Mucosa of descending colon (tissue), 3 donors: Measurements from ENCODE around the gene SNCB. TPM values are rescaled to one million over a fixed set of nuclear protein-coding genes. Genes with fewer than 3 reads are reported as not detected.

ENCODE experiments used
- ATAC-seq: fragments of 200-7000 bp; cut with Tn5 transposase; one replicate; pipeline ENCODE4 v1.9.1; 2020; ENCODE audit warnings: mild to moderate bottlenecking, moderate library complexity
- DNase-seq, 3 donors: peaks; one replicate each; pipeline ENCODE4 v3.0.0-alpha.2; 2020
- H3K36me3 ChIP-seq: fragments of 200-600 bp; one replicate; pipeline ENCODE4 v1.8.0; 2021; ENCODE audit warnings: low read depth, mild to moderate bottlenecking
- H3K4me1 ChIP-seq: fragments of 200-600 bp; one replicate; pipeline ENCODE4 v1.8.0; 2021; ENCODE audit warnings: low read depth, mild to moderate bottlenecking
- H3K4me3 ChIP-seq: fragments of 200-600 bp; one replicate; pipeline ENCODE4 v1.8.0; 2021; ENCODE audit warnings: mild to moderate bottlenecking
- H3K9me3 ChIP-seq: fragments of 200-600 bp; one replicate; pipeline ENCODE4 v1.8.0; 2021; ENCODE audit warnings: mild to moderate bottlenecking
- intact Hi-C, 2 donors: fragments of 100-400 bp; cut with DNase I in 1 of 2; cut with micrococcal nuclease in 1 of 2; formaldehyde crosslinking; loops; one replicate each; pipeline versions ENCODE4 v1.11.0 to v1.11.1; 2022; cut with DNase I, micrococcal nuclease
- total RNA-seq, 3 donors: library from RNA; stranded (reverse); fragmentation: NEBNext Ultra II Directional in 2 of 3; extraction: Animal tissue kit (Norgen Biotek cat#: 25700) in 2 of 3; gene quantifications; one replicate each; pipeline versions ENCODE4 v1.2.1 to v1.2.4, GENCODE V29; 2021 to 2023
- TF ChIP-seq, protein P1 (sequence below): fragments of 200-600 bp; IDR thresholded peaks from one replicate; pipeline ENCODE4 v1.8.0; 2022; ENCODE audit warnings: antibody characterized with exemption, mild to moderate bottlenecking
- donor health status: DM: no; HTN: no; CAD: no; lungs with moderate emphysema.
- donor health status: DM: no; HTN: no; CAD: no.
- donor health status: DM: no; HTN: yes; CAD: no.

The SNCB gene
- total RNA-seq, 3 donors from 2014 or later = 0.89 TPM; not detected in 2

DNA sequence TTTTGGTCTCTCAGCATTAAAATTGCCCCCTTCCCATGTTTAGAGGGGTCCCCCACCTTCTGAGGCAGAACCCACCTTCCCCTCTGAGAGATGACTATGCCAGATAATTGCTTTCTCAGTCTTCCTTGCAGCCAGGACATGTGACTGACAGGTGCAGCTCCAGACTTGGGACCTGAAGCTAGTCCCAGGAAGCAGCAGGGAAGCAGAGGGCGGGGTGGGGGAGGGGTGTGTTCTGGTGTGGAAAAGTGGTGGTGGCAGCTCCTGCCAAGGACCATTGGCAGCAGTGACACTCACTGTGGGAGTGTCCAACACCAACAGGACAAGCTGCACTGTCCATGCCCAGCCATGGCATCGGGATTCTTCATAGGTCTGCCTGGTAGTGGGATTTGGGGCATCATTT is 2.4 kb upstream of the SNCB start:
- no peak for DNase-seq
- peaks cover 12% of the 10 kb centered on the region for H3K4me1 ChIP-seq
- intact Hi-C loops = no loop called here

DNA sequence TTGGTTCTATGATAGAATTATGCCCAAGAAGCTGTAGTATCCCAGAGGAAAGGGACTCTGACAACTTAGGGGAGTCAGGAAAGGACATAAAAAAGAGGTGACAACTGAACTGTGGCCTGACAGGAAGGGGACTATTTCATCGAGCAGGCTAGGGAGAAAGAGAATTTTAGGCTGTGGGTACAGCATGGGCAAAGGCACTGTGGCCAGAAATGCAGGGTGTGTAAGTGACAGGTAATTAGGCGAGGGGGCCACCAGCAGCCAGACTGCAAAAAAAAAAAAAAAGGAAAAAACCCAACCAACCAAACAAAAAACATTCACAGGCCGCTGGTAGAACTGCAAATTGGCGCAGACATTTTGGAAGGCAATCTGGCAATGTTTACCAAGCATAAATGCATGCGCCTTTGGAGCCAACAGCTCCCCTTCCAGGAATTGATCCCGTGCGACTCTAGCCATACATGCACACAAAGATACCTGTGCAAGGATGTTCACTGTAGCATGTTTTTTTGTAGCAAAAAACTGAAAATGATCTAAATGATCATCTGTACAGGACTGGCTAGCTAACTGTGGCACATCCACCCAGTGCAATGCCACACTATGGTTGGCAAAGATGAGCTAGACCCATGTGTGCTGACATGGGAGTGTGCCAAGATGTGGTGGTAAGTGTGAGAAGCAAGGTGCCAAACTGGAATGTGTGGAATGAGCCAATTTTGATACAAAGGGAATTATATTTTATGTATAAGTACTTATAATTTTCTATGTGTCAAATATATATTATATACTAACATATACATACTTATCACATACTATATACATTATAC is 1.3 kb upstream of the SNCB start:
- Histone ChIP-seq H3K4me3 (no peak overlapping the region), H3K36me3 (no peaks in the 10 kb centered on the region), H3K4me1 (peaks cover 12% of the 10 kb centered on the region), H3K9me3 (no peaks in the 10 kb centered on the region)
- DNase-seq = no peak
- intact Hi-C loops = no loop called here
- ATAC-seq = no peak
- TF ChIP-seq, protein P1, sequence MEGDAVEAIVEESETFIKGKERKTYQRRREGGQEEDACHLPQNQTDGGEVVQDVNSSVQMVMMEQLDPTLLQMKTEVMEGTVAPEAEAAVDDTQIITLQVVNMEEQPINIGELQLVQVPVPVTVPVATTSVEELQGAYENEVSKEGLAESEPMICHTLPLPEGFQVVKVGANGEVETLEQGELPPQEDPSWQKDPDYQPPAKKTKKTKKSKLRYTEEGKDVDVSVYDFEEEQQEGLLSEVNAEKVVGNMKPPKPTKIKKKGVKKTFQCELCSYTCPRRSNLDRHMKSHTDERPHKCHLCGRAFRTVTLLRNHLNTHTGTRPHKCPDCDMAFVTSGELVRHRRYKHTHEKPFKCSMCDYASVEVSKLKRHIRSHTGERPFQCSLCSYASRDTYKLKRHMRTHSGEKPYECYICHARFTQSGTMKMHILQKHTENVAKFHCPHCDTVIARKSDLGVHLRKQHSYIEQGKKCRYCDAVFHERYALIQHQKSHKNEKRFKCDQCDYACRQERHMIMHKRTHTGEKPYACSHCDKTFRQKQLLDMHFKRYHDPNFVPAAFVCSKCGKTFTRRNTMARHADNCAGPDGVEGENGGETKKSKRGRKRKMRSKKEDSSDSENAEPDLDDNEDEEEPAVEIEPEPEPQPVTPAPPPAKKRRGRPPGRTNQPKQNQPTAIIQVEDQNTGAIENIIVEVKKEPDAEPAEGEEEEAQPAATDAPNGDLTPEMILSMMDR = no peak

More for the DNA sequence above, 2.4 kb upstream of the SNCB start:
- Histone ChIP-seq H3K9me3 (no peaks in the 10 kb centered on the region), H3K36me3 (no peaks in the 10 kb centered on the region), H3K4me3 (no peak overlapping the region)
- TF ChIP-seq, protein P1 = no peak
- ATAC-seq = peak; percentile 29

DNA sequence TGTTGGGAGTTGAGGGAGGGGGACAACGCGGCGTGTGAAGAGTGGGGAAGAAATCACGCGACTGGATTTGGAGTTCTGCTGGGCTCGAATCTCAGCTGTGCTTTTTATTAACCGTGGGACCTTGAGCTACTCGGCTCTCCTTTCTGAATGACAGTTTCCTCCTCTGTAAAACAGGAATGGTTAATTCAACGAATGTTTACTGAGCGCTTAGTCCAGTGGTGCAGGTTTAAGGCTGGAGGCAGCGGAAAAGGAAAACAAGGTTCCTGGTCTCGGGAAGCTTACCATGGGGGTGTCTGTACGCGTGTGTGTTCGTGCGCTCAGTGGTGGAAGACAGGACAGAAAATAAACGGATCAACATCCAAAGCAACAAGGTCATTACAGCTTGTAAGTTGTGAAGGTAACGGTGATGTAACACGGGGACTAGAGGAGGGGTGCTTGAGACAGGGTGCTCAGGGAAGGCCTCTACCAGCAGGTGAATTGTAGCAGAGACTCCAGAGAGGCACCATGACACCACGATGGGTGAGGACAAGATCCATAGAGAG is 418 bp upstream of the SNCB start:
- ATAC-seq (no peak), DNase-seq (no peak)
- TF ChIP-seq, protein P1 = no peak
- H3K36me3 ChIP-seq = no peaks in the 10 kb centered on the region
- peaks cover 12% of the 10 kb centered on the region for H3K4me1 ChIP-seq
- no peak overlapping the region for H3K4me3 ChIP-seq
- intact Hi-C loops = no loop called here
- H3K9me3 ChIP-seq = no peaks in the 10 kb centered on the region

DNA sequence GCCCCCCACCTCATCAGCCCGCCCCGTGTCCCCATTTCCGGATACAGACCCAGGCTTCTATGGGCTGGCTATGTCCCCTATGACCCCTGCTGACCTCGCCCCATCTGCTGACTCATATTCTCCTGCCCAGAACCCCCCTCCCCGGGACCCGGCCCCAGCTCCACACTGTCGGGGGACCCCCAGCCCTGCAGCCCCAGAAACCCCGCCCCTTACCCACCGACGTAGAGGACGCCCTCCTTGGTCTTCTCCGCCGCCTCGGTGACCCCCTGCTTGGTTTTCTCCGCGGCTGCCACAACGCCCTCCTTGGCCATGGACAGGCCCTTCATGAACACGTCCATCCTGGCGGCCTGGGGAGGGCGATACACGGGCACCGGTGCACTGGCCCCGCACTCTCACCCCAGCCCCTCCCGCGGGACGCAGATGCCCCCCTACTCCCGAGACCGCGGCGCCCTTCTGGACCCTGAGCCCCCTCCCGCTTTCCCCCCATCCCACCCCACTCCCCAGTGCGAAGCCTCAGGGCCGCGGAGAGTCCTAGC is 949 bp downstream of the SNCB start:
- intact Hi-C loops = no loop called here
- DNase-seq = no peak

DNA sequence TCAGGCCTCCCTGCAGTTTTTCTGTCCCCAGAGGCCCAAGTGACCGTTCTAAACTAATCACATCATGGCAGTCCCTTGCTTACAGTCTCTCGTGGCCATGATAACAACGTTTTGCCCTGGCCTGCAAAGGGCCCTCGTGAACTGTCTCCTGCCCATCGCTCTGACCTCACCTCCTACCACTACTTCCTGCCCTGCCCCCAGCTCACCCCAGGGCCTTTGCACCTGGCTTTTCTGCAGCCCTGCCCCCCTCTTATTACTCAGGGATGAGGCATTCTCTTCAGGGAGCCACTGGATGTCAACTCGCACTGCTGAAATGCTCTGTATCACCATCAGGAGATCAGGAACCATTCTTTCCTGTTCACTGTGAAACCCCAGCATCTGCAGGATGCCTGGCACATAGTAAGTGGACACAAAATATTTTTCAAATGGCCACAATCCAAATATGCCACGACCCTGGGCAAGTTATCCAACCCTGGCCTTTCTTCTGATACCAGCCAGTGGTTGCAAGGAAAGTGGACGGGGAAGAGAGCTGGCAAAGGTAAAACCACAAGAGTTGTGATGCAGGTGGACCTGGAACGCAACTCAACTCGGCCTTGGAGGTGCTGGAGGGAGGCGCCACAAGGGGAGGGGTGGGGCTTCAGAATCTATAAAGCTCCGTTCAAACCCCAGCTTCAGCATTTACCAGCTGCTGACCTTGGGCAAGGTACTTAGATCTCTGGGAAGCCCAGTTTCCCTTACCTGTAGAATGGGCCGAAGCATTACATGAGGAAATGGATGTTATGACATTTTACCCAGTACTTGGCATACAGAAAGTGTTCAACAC is 1.7 kb downstream of the SNCB start:
- H3K9me3 ChIP-seq = no peaks in the 10 kb centered on the region
- DNase-seq = no peak
- intact Hi-C loops = no loop called here
- no peak overlapping the region for H3K4me3 ChIP-seq
- H3K36me3 ChIP-seq = no peaks in the 10 kb centered on the region
- TF ChIP-seq, protein P1 = no peak
- H3K4me1 ChIP-seq = peaks cover 12% of the 10 kb centered on the region
- ATAC-seq = no peak

More for the DNA sequence above, 949 bp downstream of the SNCB start:
- H3K4me1 ChIP-seq = peaks cover 12% of the 10 kb centered on the region
- ATAC-seq = no peak
- TF ChIP-seq, protein P1 = no peak
- H3K36me3 ChIP-seq = no peaks in the 10 kb centered on the region
- no peaks in the 10 kb centered on the region for H3K9me3 ChIP-seq
- H3K4me3 ChIP-seq = no peak overlapping the region
